ENCODE results near the gene CRYBG1. TPM values are rescaled to one million over a fixed set of nuclear protein-coding genes. Genes with fewer than 3 reads are reported as not detected.

CRYBG1 gene
- total RNA-seq, 1 donor from 2014 or later = 3.0 TPM

- no peak for DNase-seq (ENCODE audit: low spot score, unreplicated experiment)
- H3K4me3 Mint-ChIP-seq (ENCODE audit: low read depth) = no peak overlapping the region
- H3K9me3 Mint-ChIP-seq (ENCODE audit: low read depth) = peaks cover 16% of the 10 kb centered on the region
- peaks cover 24% of the 10 kb centered on the region for H3K4me1 Mint-ChIP-seq (ENCODE audit: low read depth)
- H3K36me3 Mint-ChIP-seq (ENCODE audit: insufficient read depth) = peaks cover 25% of the 10 kb centered on the region
- H3K27me3 Mint-ChIP-seq = no peaks in the 10 kb centered on the region
- TF ChIP-seq CTCF (IDR thresholded peaks at IDR 0.05; ENCODE audit: unreplicated experiment) = no peak
- H3K27ac Mint-ChIP-seq = no peak overlapping the region
These were observed 257.8 kb downstream of the CRYBG1 start for GRCh38 chr6:106618324-106618723.

GRCh38 chr6:106619223-106619622 lies 258.7 kb downstream of the CRYBG1 start:
- H3K27me3 Mint-ChIP-seq = no peaks in the 10 kb centered on the region
- H3K9me3 Mint-ChIP-seq (ENCODE audit: low read depth) = peaks cover 20% of the 10 kb centered on the region
- no peak overlapping the region for H3K27ac Mint-ChIP-seq
- H3K4me1 Mint-ChIP-seq (ENCODE audit: low read depth) = peaks cover 22% of the 10 kb centered on the region
- peaks cover 27% of the 10 kb centered on the region for H3K36me3 Mint-ChIP-seq (ENCODE audit: insufficient read depth)
- H3K4me3 Mint-ChIP-seq (ENCODE audit: low read depth) = no peak overlapping the region
- no peak for TF ChIP-seq CTCF (IDR thresholded peaks at IDR 0.05; ENCODE audit: unreplicated experiment)
- DNase-seq (ENCODE audit: low spot score, unreplicated experiment) = no peak

GRCh38 chr6:106620931-106621672 lies 260.6 kb downstream of the CRYBG1 start:
- Mint-ChIP-seq H3K4me1 (ENCODE audit: low read depth) (peaks cover 23% of the 10 kb centered on the region), H3K27ac (peak overlapping the region; percentile 25), H3K4me3 (ENCODE audit: low read depth) (no peak overlapping the region), H3K27me3 (no peaks in the 10 kb centered on the region), H3K36me3 (ENCODE audit: insufficient read depth) (peaks cover 25% of the 10 kb centered on the region), H3K9me3 (ENCODE audit: low read depth) (peaks cover 20% of the 10 kb centered on the region)
- no peak for DNase-seq (ENCODE audit: low spot score, unreplicated experiment)
- TF ChIP-seq CTCF (IDR thresholded peaks at IDR 0.05; ENCODE audit: unreplicated experiment) = no peak

Other genes with a start within 250 kb of the CRYBG1 start
- 39.6 and 40.8 TPM in 2 replicates for gene ATG5, start 35.0 kb upstream of the CRYBG1 start, total RNA-seq